H9 (cell line): ENCODE measurements around the gene NCBP1. TPM values are rescaled to one million over a fixed set of nuclear protein-coding genes. Genes with fewer than 3 reads are reported as not detected.

Experiments used
- DNase-seq: peaks from one replicate; pipeline ENCODE4 v3.0.0-alpha.2; 2017
- H2AFZ ChIP-seq: one replicate; pipeline ENCODE4 v1.6.1; 2013; ENCODE audit warnings: mild to moderate bottlenecking, low read length, control low read depth, moderate library complexity
- H2AK5ac ChIP-seq: 2 replicates; pipeline ENCODE4 v1.6.1; 2013; ENCODE audit warnings: low read length, control low read depth, mixed read lengths; ENCODE audit not compliant: insufficient read length
- H2BK120ac ChIP-seq: one replicate; pipeline ENCODE4 v1.6.1; 2013; ENCODE audit warnings: low read depth, mild to moderate bottlenecking, low read length, control low read depth, inconsistent platforms; ENCODE audit not compliant: poor library complexity, severe bottlenecking
- H2BK12ac ChIP-seq: 2 replicates; pipeline ENCODE4 v1.6.1; 2013; ENCODE audit warnings: low read length, control low read depth, mixed read lengths, low read depth; ENCODE audit not compliant: insufficient read length
- H2BK15ac ChIP-seq: 2 replicates; pipeline ENCODE4 v1.6.1; 2013; ENCODE audit warnings: low read depth, low read length, control low read depth
- H2BK20ac ChIP-seq: one replicate; pipeline ENCODE4 v1.6.1; 2013; ENCODE audit warnings: low read depth, mild to moderate bottlenecking, low read length, control low read depth, inconsistent platforms; ENCODE audit not compliant: poor library complexity, severe bottlenecking
- H2BK5ac ChIP-seq: 2 replicates; pipeline ENCODE4 v1.6.1; 2013; ENCODE audit warnings: low read length, control low read depth, mixed read lengths; ENCODE audit not compliant: insufficient read length
- H3K14ac ChIP-seq: 2 replicates; pipeline ENCODE4 v1.6.1; 2013; ENCODE audit warnings: low read length, control low read depth; ENCODE audit not compliant: insufficient read depth
- H3K18ac ChIP-seq: 2 replicates; pipeline ENCODE4 v1.6.1; 2013; ENCODE audit warnings: low read depth, mild to moderate bottlenecking, mixed read lengths, low read length, control low read depth; ENCODE audit not compliant: insufficient read length
- H3K23ac ChIP-seq: 2 replicates; pipeline ENCODE4 v1.6.1; 2013; ENCODE audit warnings: low read length, control low read depth, mixed read lengths, low read depth; ENCODE audit not compliant: insufficient read length
- H3K23me2 ChIP-seq: 2 replicates; pipeline ENCODE4 v1.6.1; 2013; ENCODE audit warnings: low read depth, mild to moderate bottlenecking, mixed read lengths, low read length, control low read depth; ENCODE audit not compliant: insufficient read length, poor library complexity, severe bottlenecking
- H3K27ac ChIP-seq: 2 replicates; pipeline ENCODE4 v1.5.1; 2013; ENCODE audit warnings: low read length, control low read depth, mixed read lengths, low read depth; ENCODE audit not compliant: insufficient read length
- H3K27me3 ChIP-seq: 2 replicates; pipeline ENCODE4 v1.6.1; 2013; ENCODE audit warnings: low read length, control low read depth, inconsistent platforms; ENCODE audit not compliant: insufficient read depth
- H3K4ac ChIP-seq: 2 replicates; pipeline ENCODE4 v1.6.1; 2013; ENCODE audit warnings: low read depth, mild to moderate bottlenecking, control low read depth, inconsistent platforms, low read length, moderate library complexity
- H3K4me1 ChIP-seq: 2 replicates; pipeline ENCODE4 v1.6.1; 2013; ENCODE audit warnings: low read length, control low read depth, inconsistent platforms; ENCODE audit not compliant: insufficient read depth
- H3K4me2 ChIP-seq: 2 replicates; pipeline ENCODE4 v1.6.1; 2013; ENCODE audit warnings: low read length, control low read depth, mixed read lengths; ENCODE audit not compliant: insufficient read length, insufficient read depth
- H3K56ac ChIP-seq: 2 replicates; pipeline ENCODE4 v1.6.1; 2013; ENCODE audit warnings: low read depth, mild to moderate bottlenecking, mixed read lengths, low read length, control low read depth; ENCODE audit not compliant: insufficient read length
- H3K79me1 ChIP-seq: 2 replicates; pipeline ENCODE4 v1.6.1; 2013; ENCODE audit warnings: low read depth, mild to moderate bottlenecking, moderate library complexity, low read length, control low read depth, inconsistent platforms; ENCODE audit not compliant: insufficient read depth, poor library complexity, severe bottlenecking
- H3K79me2 ChIP-seq: 2 replicates; pipeline ENCODE4 v1.6.1; 2013; ENCODE audit warnings: low read length, control low read depth, inconsistent platforms; ENCODE audit not compliant: insufficient read depth
- H3K9ac ChIP-seq: 2 replicates; pipeline ENCODE4 v1.6.1; 2013; ENCODE audit warnings: low read length, control low read depth, mixed read lengths; ENCODE audit not compliant: insufficient read length; ENCODE audit errors: extremely low read depth
- H3K9me3 ChIP-seq: one replicate; pipeline ENCODE4 v1.6.1; 2013; ENCODE audit warnings: low read depth, low read length, inconsistent platforms; ENCODE audit not compliant: control insufficient read depth
- H3T11ph ChIP-seq: one replicate; pipeline ENCODE4 v1.6.1; 2013; ENCODE audit warnings: mild to moderate bottlenecking, low read length, control low read depth, inconsistent platforms
- H4K20me1 ChIP-seq: one replicate; pipeline ENCODE4 v1.6.1; 2013; ENCODE audit not compliant: control insufficient read depth, insufficient read length, insufficient read depth
- H4K5ac ChIP-seq: 2 replicates; pipeline ENCODE4 v1.6.1; 2013; ENCODE audit warnings: low read depth, mild to moderate bottlenecking, mixed read lengths, low read length, control low read depth; ENCODE audit not compliant: insufficient read length
- H4K8ac ChIP-seq: replicated peaks from 2 replicates; pipeline ENCODE4 v1.6.1; 2013; ENCODE audit warnings: low read length, control low read depth, mixed read lengths, low read depth; ENCODE audit not compliant: insufficient read length
- H4K91ac ChIP-seq: 2 replicates; pipeline ENCODE4 v1.6.1; 2013; ENCODE audit warnings: low read depth, mild to moderate bottlenecking, moderate library complexity, mixed read lengths, low read length, control low read depth; ENCODE audit not compliant: insufficient read length
- H3K27ac Mint-ChIP-seq, 3 experiments: 2 replicates in 2 of 3; 3 replicates in 1 of 3; pipeline ENCODE4 v1.8.0; 2020 to 2021; ENCODE audit warnings: mixed read lengths in 3 of 3, mild to moderate bottlenecking in 1 of 3, moderate library complexity in 1 of 3
- H3K27me3 Mint-ChIP-seq: 2 replicates; pipeline ENCODE4 v1.8.0; 2021; ENCODE audit warnings: low read depth, mild to moderate bottlenecking, moderate library complexity, mixed read lengths
- H3K36me3 Mint-ChIP-seq, 3 experiments: 2 replicates in 2 of 3; 3 replicates in 1 of 3; pipeline ENCODE4 v1.8.0; 2020 to 2021; ENCODE audit warnings: low read depth in 3 of 3, mixed read lengths in 3 of 3; ENCODE audit not compliant: insufficient read depth in 1 of 3
- H3K4me1 Mint-ChIP-seq, 2 experiments: 2 replicates each; pipeline ENCODE4 v1.8.0; 2020; ENCODE audit warnings: mixed read lengths in 2 of 2
- H3K4me3 Mint-ChIP-seq, 2 experiments: 2 replicates in 1 of 2; 3 replicates in 1 of 2; pipeline ENCODE4 v1.8.0; 2020 to 2021; ENCODE audit warnings: mild to moderate bottlenecking in 2 of 2, mixed read lengths in 2 of 2, moderate library complexity in 1 of 2
- H3K9me3 Mint-ChIP-seq, 2 experiments: 2 replicates in 1 of 2; 3 replicates in 1 of 2; pipeline ENCODE4 v1.8.0; 2020; ENCODE audit warnings: mild to moderate bottlenecking in 2 of 2, mixed read lengths in 2 of 2, moderate library complexity in 1 of 2
- CTCF ChIP-seq: fragments of 200-600 bp; sonication (generic); conservative IDR thresholded peaks from 3 replicates; pipeline ENCODE4 v1.8.0; 2021; ENCODE audit warnings: antibody characterized with exemption, mild to moderate bottlenecking
- WGBS: extraction: QIAGEN DNeasy Blood & Tissue Kit; methylation state at CpG from one replicate; pipeline ENCODE4 v1.1.7; 2013; ENCODE audit warnings: missing lambda C conversion rate, low lambda C conversion rate, mixed read lengths; ENCODE audit not compliant: insufficient read length; ENCODE audit errors: extremely low coverage; 5-methylcytosine and 5-hydroxymethylcytosine counted together
- total RNA-seq: library from RNA; stranded (reverse); gene quantifications from 2 replicates; pipeline ENCODE4 v1.2.1, GENCODE V29; 2021

NCBP1 gene
- total RNA-seq, 1 experiment from 2014 or later: 55.7 TPM

- no peak overlapping the region for H3K56ac ChIP-seq
- no peaks in the 10 kb centered on the region; the same call in 1 of the 2 replicates for H3K4me1 ChIP-seq
- H3K79me2 ChIP-seq: no peaks in the 10 kb centered on the region
- H2AFZ ChIP-seq: no peak overlapping the region
- H3K4me2 ChIP-seq: no peak overlapping the region
- H3K9ac ChIP-seq: no peak overlapping the region
- no peak overlapping the region for H3K27ac ChIP-seq
- no peaks in the 10 kb centered on the region for H3K9me3 Mint-ChIP-seq
- no peak overlapping the region for H3K14ac ChIP-seq
- DNase-seq: no peak
- H3K27me3 ChIP-seq: no peaks in the 10 kb centered on the region
- no peak overlapping the region for H3K27ac Mint-ChIP-seq
- H2BK15ac ChIP-seq: no peak overlapping the region
- no peak overlapping the region for H3K23ac ChIP-seq
- no peak overlapping the region for H3K4ac ChIP-seq
- no peak overlapping the region for H3K4me3 Mint-ChIP-seq
- H2BK5ac ChIP-seq: no peak overlapping the region
- H3T11ph ChIP-seq: no peak overlapping the region
- no peaks in the 10 kb centered on the region for H3K9me3 ChIP-seq
- H4K20me1 ChIP-seq: no peaks in the 10 kb centered on the region
- no peak overlapping the region for H2BK12ac ChIP-seq
- no peak for TF ChIP-seq CTCF
- H3K23me2 ChIP-seq: no peaks in the 10 kb centered on the region
- no peak overlapping the region for H4K5ac ChIP-seq
- no peak overlapping the region for H4K8ac ChIP-seq
- H3K79me1 ChIP-seq: no peaks in the 10 kb centered on the region
- 0 out of 7 replicates have a peak, but pooled peaks cover 0 to under 1% (median 0%) of the 10 kb centered on the region in 3 experiments for H3K36me3 Mint-ChIP-seq
- H3K27me3 Mint-ChIP-seq: no peaks in the 10 kb centered on the region
- H3K18ac ChIP-seq: no peak overlapping the region
- H2AK5ac ChIP-seq: no peak overlapping the region
- peaks cover 11 to 14% of the 10 kb centered on the region in 2 experiments for H3K4me1 Mint-ChIP-seq
- H4K91ac ChIP-seq: no peak overlapping the region
- H2BK20ac ChIP-seq: no peak overlapping the region
- no CpG with 5 or more reads among the region's 11 CpGs for WGBS
- no peak overlapping the region for H2BK120ac ChIP-seq
Observed at GRCh38 chr9:97594381-97594921, 39.2 kb upstream of the NCBP1 start.
